Measurements from ENCODE around the gene CAND2.
"Not testable (repeated sequence)": the region's sequence is repeated elsewhere in the genome, so short reads cannot be mapped to it uniquely, and the experiment has no call there.

Gene CAND2

GRCh38 chr3:12782172-12782815 lies 14.2 kb upstream of the CAND2 start:
- Mint-ChIP-seq H3K27me3 (peaks cover 9% of the 10 kb centered on the region), H3K36me3 (no peaks in the 10 kb centered on the region), H3K27ac (no peak overlapping the region), H3K4me3 (no peak overlapping the region), H3K9me3 (ENCODE audit: low read depth) (no peaks in the 10 kb centered on the region), H3K4me1 (ENCODE audit: low read depth) (no peaks in the 10 kb centered on the region)

GRCh38 chr3:12785096-12785495 lies 11.4 kb upstream of the CAND2 start:
- Mint-ChIP-seq H3K9me3 (ENCODE audit: low read depth) (no peaks in the 10 kb centered on the region), H3K36me3 (no peaks in the 10 kb centered on the region), H3K4me3 (no peak overlapping the region), H3K4me1 (ENCODE audit: low read depth) (no peaks in the 10 kb centered on the region), H3K27me3 (peaks cover 9% of the 10 kb centered on the region), H3K27ac (no peak overlapping the region)

DNA sequence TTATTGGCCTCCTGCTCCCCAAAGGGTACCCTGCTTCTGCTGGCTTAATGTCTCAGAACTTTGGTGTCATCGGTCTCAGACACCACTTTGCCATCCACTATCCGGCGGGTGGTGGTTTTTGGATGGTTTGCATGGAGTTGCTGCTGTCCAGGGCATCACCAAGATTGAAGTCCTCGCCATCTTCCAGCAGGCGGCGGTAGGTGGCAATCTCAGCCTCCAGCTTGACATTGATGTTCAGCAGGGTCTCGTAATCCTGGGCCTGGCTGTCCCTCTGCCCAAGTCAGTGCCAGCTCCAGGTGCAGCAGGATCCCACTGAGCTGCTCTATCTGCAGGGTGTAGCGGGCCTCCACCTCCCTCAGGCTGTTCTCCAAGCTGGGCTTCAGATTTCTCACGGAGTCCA lies 9.1 kb upstream of the CAND2 start:
- not testable (repeated sequence) for H3K4me1 Mint-ChIP-seq (ENCODE audit: low read depth); H3K36me3 Mint-ChIP-seq; H3K27ac Mint-ChIP-seq; H3K4me3 Mint-ChIP-seq; H3K27me3 Mint-ChIP-seq; H3K9me3 Mint-ChIP-seq (ENCODE audit: low read depth)

DNA sequence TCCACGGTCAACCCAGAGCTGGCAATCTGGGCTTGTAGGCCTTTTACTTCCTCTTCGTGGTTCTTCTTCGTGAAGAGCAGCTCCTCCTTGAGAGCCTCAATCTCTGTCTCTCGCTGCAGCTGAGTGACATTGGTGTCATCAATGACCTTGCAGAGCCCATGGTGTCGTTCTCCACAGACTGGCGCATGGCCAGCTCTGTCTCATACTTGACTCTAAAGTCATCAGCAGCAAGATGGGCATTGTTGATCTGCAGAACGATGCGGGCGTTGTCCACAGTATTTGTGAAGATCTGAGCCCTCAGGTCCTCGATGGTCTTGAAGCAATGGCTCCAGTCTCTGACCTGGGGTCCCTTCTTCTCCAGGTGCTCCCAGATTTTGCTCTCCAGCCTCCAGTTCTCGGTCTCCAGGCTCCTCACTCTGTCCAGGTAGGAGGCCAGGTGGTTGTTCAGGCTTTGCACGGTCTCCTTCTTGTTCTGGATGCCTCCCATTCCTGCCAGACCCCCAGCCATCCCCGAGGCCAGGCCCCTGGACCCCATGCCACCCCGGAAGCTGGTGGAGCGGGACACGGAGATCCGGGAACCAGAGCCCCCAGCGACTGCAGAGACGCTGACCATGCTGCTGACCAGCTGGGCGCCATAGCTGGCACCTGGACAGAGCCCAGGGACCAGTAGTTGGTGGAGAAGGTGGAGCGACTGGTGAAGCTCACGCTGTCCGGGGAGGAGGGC lies 8.4 kb upstream of the CAND2 start:
- H3K4me1 Mint-ChIP-seq (ENCODE audit: low read depth); H3K27ac Mint-ChIP-seq; H3K4me3 Mint-ChIP-seq; H3K9me3 Mint-ChIP-seq (ENCODE audit: low read depth); H3K27me3 Mint-ChIP-seq; H3K36me3 Mint-ChIP-seq: not testable (repeated sequence)

GRCh38 chr3:12791430-12791829 lies 5.0 kb upstream of the CAND2 start:
- Mint-ChIP-seq H3K4me3 (no peak overlapping the region), H3K9me3 (ENCODE audit: low read depth) (no peaks in the 10 kb centered on the region), H3K27ac (no peak overlapping the region), H3K36me3 (no peaks in the 10 kb centered on the region), H3K4me1 (ENCODE audit: low read depth) (peaks cover 6% of the 10 kb centered on the region), H3K27me3 (no peaks in the 10 kb centered on the region)

GRCh38 chr3:12793701-12794100 lies 2.8 kb upstream of the CAND2 start:
- Mint-ChIP-seq H3K27me3 (no peaks in the 10 kb centered on the region), H3K4me1 (ENCODE audit: low read depth) (peaks cover 13% of the 10 kb centered on the region), H3K9me3 (ENCODE audit: low read depth) (no peaks in the 10 kb centered on the region), H3K4me3 (no peak overlapping the region), H3K27ac (no peak overlapping the region), H3K36me3 (no peaks in the 10 kb centered on the region)

GRCh38 chr3:12797124-12797891 lies 828 bp downstream of the CAND2 start:
- Mint-ChIP-seq H3K4me3 (peak overlapping the region; percentile 86), H3K9me3 (ENCODE audit: low read depth) (no peaks in the 10 kb centered on the region), H3K27me3 (no peaks in the 10 kb centered on the region), H3K4me1 (ENCODE audit: low read depth) (peaks cover 13% of the 10 kb centered on the region), H3K27ac (peak overlapping the region; percentile 28), H3K36me3 (no peaks in the 10 kb centered on the region)

GRCh38 chr3:12797892-12798558 lies 1.5 kb downstream of the CAND2 start:
- Mint-ChIP-seq H3K4me3 (peak overlapping the region; percentile 60), H3K9me3 (ENCODE audit: low read depth) (no peaks in the 10 kb centered on the region), H3K36me3 (no peaks in the 10 kb centered on the region), H3K27ac (peak overlapping the region; percentile 34), H3K4me1 (ENCODE audit: low read depth) (peaks cover 13% of the 10 kb centered on the region), H3K27me3 (no peaks in the 10 kb centered on the region)

DNA sequence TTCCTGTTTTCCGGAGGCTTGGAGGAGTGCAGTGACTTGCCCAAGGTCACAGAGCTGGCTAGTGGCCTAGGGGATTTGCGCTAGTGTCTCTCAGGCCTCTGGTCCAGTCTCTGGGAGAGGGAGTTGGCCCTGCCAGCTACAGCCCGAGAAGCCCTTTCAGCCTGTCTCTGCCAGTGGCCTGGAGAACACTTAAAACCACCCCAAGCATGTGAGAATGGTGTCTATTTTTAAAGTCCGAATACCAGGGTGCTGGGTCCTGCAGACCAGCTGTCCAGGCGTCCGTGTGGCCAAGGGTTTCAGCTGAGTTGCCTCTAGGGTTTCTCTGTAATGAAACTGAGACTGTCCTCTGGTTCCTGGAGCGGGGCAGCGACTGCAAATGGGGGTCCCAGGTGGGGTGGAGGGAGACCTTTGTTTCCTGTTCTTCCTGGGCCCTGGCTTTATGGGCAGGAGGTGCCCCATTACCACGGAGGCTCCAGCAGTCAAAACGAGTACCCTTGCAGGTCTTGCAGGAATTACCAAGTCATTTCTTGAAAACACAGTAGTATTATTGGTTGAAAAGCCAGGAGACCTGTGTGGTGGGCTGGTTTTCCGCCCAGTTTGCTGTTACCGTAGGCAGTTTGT lies 2.2 kb downstream of the CAND2 start:
- Mint-ChIP-seq H3K36me3 (no peaks in the 10 kb centered on the region), H3K27me3 (no peaks in the 10 kb centered on the region), H3K4me3 (peak overlapping the region; percentile 60), H3K4me1 (ENCODE audit: low read depth) (peaks cover 13% of the 10 kb centered on the region), H3K9me3 (ENCODE audit: low read depth) (no peaks in the 10 kb centered on the region), H3K27ac (no peak overlapping the region)

- Mint-ChIP-seq H3K4me1 (ENCODE audit: low read depth) (peaks cover 13% of the 10 kb centered on the region), H3K27ac (no peak overlapping the region), H3K9me3 (ENCODE audit: low read depth) (no peaks in the 10 kb centered on the region), H3K4me3 (no peak overlapping the region), H3K27me3 (no peaks in the 10 kb centered on the region), H3K36me3 (no peaks in the 10 kb centered on the region)
Observed at GRCh38 chr3:12799525-12800440, 3.3 kb downstream of the CAND2 start.

DNA sequence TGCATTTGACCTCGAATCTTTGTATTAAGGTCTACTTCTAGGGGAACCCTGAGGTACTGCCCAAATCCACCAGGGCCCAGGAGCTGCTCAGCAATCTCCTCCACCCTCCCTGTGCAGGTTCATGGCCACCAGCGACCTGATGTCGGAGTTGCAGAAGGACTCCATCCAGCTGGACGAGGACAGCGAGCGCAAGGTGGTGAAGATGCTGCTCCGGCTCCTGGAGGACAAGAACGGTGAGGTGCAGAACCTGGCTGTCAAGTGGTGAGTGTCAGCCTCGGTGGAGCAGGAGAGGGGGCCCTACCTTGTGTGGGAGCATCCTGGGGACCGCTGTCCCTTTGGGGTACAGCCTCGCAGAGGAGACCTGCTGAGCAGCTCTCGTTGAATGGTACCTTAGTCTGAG lies 6.9 kb downstream of the CAND2 start:
- Mint-ChIP-seq H3K36me3 (peaks cover 2% of the 10 kb centered on the region), H3K27me3 (no peaks in the 10 kb centered on the region), H3K4me3 (no peak overlapping the region), H3K27ac (no peak overlapping the region), H3K9me3 (ENCODE audit: low read depth) (no peaks in the 10 kb centered on the region), H3K4me1 (ENCODE audit: low read depth) (no peaks in the 10 kb centered on the region)

GRCh38 chr3:12807066-12807465 lies 10.6 kb downstream of the CAND2 start:
- H3K27ac Mint-ChIP-seq: no peak overlapping the region
- no peaks in the 10 kb centered on the region for H3K27me3 Mint-ChIP-seq
- peaks cover 2% of the 10 kb centered on the region for H3K36me3 Mint-ChIP-seq
- peaks cover 9% of the 10 kb centered on the region for H3K4me1 Mint-ChIP-seq (ENCODE audit: low read depth)
- H3K9me3 Mint-ChIP-seq (ENCODE audit: low read depth): no peaks in the 10 kb centered on the region
- H3K4me3 Mint-ChIP-seq: no peak overlapping the region

DNA sequence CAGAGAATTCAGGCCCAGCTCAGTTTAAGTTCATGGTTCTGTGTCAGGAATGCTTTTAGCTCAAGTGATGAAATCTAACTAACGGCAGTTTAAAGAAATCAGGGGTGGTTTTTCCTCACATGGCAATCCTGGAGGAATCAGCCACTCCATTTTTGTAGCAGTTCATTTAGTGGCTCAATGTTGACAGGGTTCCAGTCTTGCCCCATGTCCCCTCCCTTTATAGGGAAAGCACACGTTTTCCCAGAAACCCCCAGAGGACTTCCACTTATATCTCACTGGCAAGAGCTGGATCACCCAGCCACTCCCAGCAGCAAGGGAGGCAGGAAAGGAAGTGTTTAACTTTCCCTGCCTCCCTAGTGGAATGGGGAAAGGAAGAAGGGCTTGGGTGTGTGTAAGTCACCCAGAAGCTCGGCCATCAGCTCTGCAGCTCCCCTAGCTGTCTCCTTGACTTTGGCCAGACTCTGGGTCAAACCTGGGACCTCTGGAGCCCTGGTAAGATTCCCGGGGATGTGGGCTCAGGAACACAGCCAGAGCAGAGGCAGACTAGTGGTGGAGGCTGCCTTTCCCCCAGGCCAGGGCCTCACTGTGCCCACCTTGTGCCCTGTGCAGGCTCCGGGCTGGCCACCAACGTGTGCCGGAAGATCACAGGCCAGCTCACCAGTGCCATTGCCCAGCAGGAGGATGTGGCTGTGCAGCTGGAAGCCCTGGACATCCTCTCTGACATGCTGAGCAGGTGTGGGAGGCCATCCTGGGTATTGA lies 11.3 kb downstream of the CAND2 start:
- Mint-ChIP-seq H3K27me3 (no peaks in the 10 kb centered on the region), H3K36me3 (peaks cover 2% of the 10 kb centered on the region), H3K27ac (no peak overlapping the region), H3K9me3 (ENCODE audit: low read depth) (no peaks in the 10 kb centered on the region), H3K4me1 (ENCODE audit: low read depth) (peaks cover 9% of the 10 kb centered on the region), H3K4me3 (no peak overlapping the region)
